K562 (cell line): ENCODE measurements around the gene PGAP2. TPM values are rescaled to one million over a fixed set of nuclear protein-coding genes. Genes with fewer than 3 reads are reported as not detected.

Source experiments
- ATAC-seq: fragments of 200-7000 bp; cut with Tn5 transposase; 3 replicates; pipeline ENCODE4 v1.9.1; 2020; ENCODE audit warnings: moderate library complexity
- BruUV-seq: library from RNA; stranded (reverse); fragments of 400-500 nt; replicated peaks from 2 replicates; lab custom pipeline; 2021; lab: Mats Ljungman, UMichigan
- CTCF ChIA-PET: fragments of 300-600 bp; formaldehyde crosslinking; extraction: SDS; loops from one replicate; lab custom pipeline; 2021; ENCODE audit warnings: low intra/inter-chr PET ratio; lab: Yijun Ruan, JAX
- POLR2A ChIA-PET: fragments of 300-600, 350-650 bp; sonication (Branson Sonifier 250); formaldehyde crosslinking; extraction: SDS; loops from one replicate; lab custom pipeline; 2021; ENCODE audit warnings: antibody characterized with exemption, inconsistent platforms; lab: Yijun Ruan, JAX
- DNase-seq, 4 experiments: peaks; one replicate each; pipeline versions ENCODE4 v3.0.0 to v3.0.0-alpha.2; 2011 to 2018; ENCODE audit warnings: low spot score in 3 of 4, mixed read lengths in 3 of 4; ENCODE audit errors: extremely low read depth in 1 of 4
- FAIRE-seq: peaks from 2 replicates; lab custom pipeline; 2011; peaks lifted over from hg19 to GRCh38; lab: Jason Lieb, UNC
- H2AFZ ChIP-seq: 2 replicates; pipeline ENCODE4 v1.6.0; 2011; ENCODE audit warnings: low read depth, low read length, control low read depth, inconsistent platforms
- H3K27ac ChIP-seq: fragments of 200-600 bp; 3 replicates; pipeline ENCODE4 v1.8.0; 2011; ENCODE audit warnings: low read depth, mild to moderate bottlenecking, control low read depth, inconsistent platforms, low read length, moderate library complexity, mixed read lengths; ENCODE audit errors: extremely low read depth
- H3K27me3 ChIP-seq, 2 experiments: fragments of 300-600 bp in 1 of 2; 2 replicates in 1 of 2; 3 replicates in 1 of 2; pipeline versions ENCODE4 v1.6.0 to v1.8.0; 2011; ENCODE audit warnings: inconsistent platforms in 2 of 2, low read length in 2 of 2, mild to moderate bottlenecking in 1 of 2, mixed read lengths in 1 of 2, moderate library complexity in 1 of 2; ENCODE audit not compliant: control insufficient read depth in 2 of 2, insufficient read depth in 2 of 2
- H3K36me3 ChIP-seq: fragments of 300-600 bp; 3 replicates; pipeline ENCODE4 v1.8.0; 2011; ENCODE audit warnings: mild to moderate bottlenecking, low read length, inconsistent platforms; ENCODE audit not compliant: control insufficient read depth, insufficient read depth
- H3K4me1 ChIP-seq, 2 experiments: fragments of 200-600 bp in 1 of 2; replicated peaks in 1 of 2; 2 replicates in 1 of 2; 3 replicates in 1 of 2; pipeline versions ENCODE4 v1.5.1 to v1.8.0; 2011; ENCODE audit warnings: inconsistent platforms in 2 of 2, low read length in 2 of 2, mild to moderate bottlenecking in 1 of 2, mixed read lengths in 1 of 2, moderate library complexity in 1 of 2; ENCODE audit not compliant: control insufficient read depth in 2 of 2, insufficient read depth in 2 of 2
- H3K4me2 ChIP-seq: 2 replicates; pipeline ENCODE4 v1.6.1; 2011; ENCODE audit warnings: low read length, control low read depth, inconsistent platforms, mixed read lengths; ENCODE audit not compliant: insufficient read depth
- H3K4me3 ChIP-seq: fragments of 200-600 bp; sonication (generic), shearing (Covaris generic); 2 replicates; pipeline ENCODE4 v1.5.1; 2016; ENCODE audit warnings: control low read depth, inconsistent platforms
- H3K79me2 ChIP-seq: fragments of 200-600 bp; 3 replicates; pipeline ENCODE4 v1.8.0; 2011; ENCODE audit warnings: low read length, inconsistent platforms; ENCODE audit not compliant: control insufficient read depth, insufficient read depth
- H3K9ac ChIP-seq, 2 experiments: 2 replicates each; pipeline versions ENCODE4 v1.6.0 to v1.6.1; 2011; ENCODE audit warnings: low read depth in 2 of 2, low read length in 2 of 2, control low read depth in 1 of 2, inconsistent platforms in 1 of 2, mild to moderate bottlenecking in 1 of 2, mixed read lengths in 1 of 2; ENCODE audit not compliant: insufficient read depth in 1 of 2
- H3K9me1 ChIP-seq: one replicate; pipeline ENCODE4 v1.6.0; 2011; ENCODE audit warnings: inconsistent platforms, mild to moderate bottlenecking, low read length, moderate library complexity; ENCODE audit not compliant: control insufficient read depth, insufficient read depth
- H3K9me3 ChIP-seq: replicated peaks from 2 replicates; pipeline ENCODE4 v1.5.1; 2011; ENCODE audit warnings: low read depth, low read length, inconsistent platforms; ENCODE audit not compliant: control insufficient read depth, insufficient read depth
- H4K20me1 ChIP-seq: replicated peaks from 2 replicates; pipeline ENCODE4 v1.6.1; 2011; ENCODE audit warnings: low read length, inconsistent platforms, mixed read lengths; ENCODE audit not compliant: control insufficient read depth, insufficient read depth
- ERF ChIP-seq: fragments of 450-650 bp; formaldehyde crosslinking; IDR thresholded peaks from 2 replicates; pipeline ENCODE4 v1.4.0; 2020; ENCODE audit warnings: mild to moderate bottlenecking, mixed read lengths
- KDM1A ChIP-seq, 2 experiments: fragments of 450-650 bp; IDR thresholded peaks; 2 replicates each; pipeline ENCODE4 v1.6.1; 2016; ENCODE audit warnings: mild to moderate bottlenecking in 2 of 2
- MCM3 ChIP-seq: fragments of 450-650 bp; IDR thresholded peaks from 2 replicates; pipeline ENCODE4 v1.6.1; 2016
- POU5F1 ChIP-seq: fragments of 150-350 bp; IDR thresholded peaks from 2 replicates; pipeline ENCODE4 v1.6.1; 2014; ENCODE audit warnings: borderline replicate concordance, low read length, low read depth, mild to moderate bottlenecking; ENCODE audit not compliant: partially characterized antibody
- SMARCE1 ChIP-seq: fragments of 450-650 bp; IDR thresholded peaks from 2 replicates; pipeline ENCODE4 v1.7.1; 2016; ENCODE audit warnings: mild to moderate bottlenecking
- TBP ChIP-seq: optimal IDR thresholded peaks from 2 replicates; pipeline ENCODE3; 2011; ENCODE audit warnings: low read depth, low read length, improper control_type of control experiment
- U2AF1 ChIP-seq: fragments of 200-400 bp; formaldehyde crosslinking; optimal IDR thresholded peaks from 2 replicates; pipeline ENCODE3; 2017; ENCODE audit warnings: mild to moderate bottlenecking, low read depth, low read length, moderate library complexity
- WGBS: fragments of 100-300 bp; shearing (Covaris generic); methylation state at CpG from one replicate; pipeline ENCODE4 v1.1.6; 2016; ENCODE audit warnings: low coverage, mixed read lengths; ENCODE audit not compliant: insufficient coverage; ENCODE audit errors: missing lambda C conversion rate; 5-methylcytosine and 5-hydroxymethylcytosine counted together
- in situ Hi-C: fragments of 300-500 bp; cut with MboI; formaldehyde crosslinking; loops from 4 replicates; pipeline ENCODE4 v1.15.0; 2018; ENCODE audit warnings: inconsistent platforms, mixed read lengths
- intact Hi-C: fragments of 100-400 bp; cut with micrococcal nuclease; formaldehyde crosslinking; loops from 2 replicates; pipeline ENCODE4 v1.14.2; 2022
- polyA plus RNA-seq, 8 experiments: library from polyadenylated mRNA; depleted of rRNA in 4 of 8; stranded (reverse) in 5 of 8; unstranded in 3 of 8; fragments of >200 nt; fragmentation: Nextera tagmentation in 2 of 8; fragmentation: Illumina TruSeq in 1 of 8; extraction: Ambion mirVana in 2 of 8; extraction: Trizol in 1 of 8; gene quantifications; 2 replicates each; pipeline versions ENCODE4 v1.2.1 to v1.2.3, GENCODE V29; 2011 to 2014; ENCODE audit warnings: inconsistent platforms in 1 of 8, missing spikeins in 1 of 8
- total RNA-seq, 7 experiments: library from RNA; depleted of rRNA in 6 of 7; stranded (reverse); fragments of >200 nt in 6 of 7; fragmentation: Illumina TruSeq in 2 of 7; extraction: Trizol in 2 of 7; gene quantifications; 2 replicates each; pipeline versions ENCODE4 v1.2.1 to v1.2.3, GENCODE V29; 2011 to 2021; ENCODE audit warnings: low replicate concordance in 1 of 7
- TF ChIP-seq, protein P1 (sequence below), 2 experiments: fragments of 450-650 bp; IDR thresholded peaks; 2 replicates each; pipeline ENCODE4 v1.6.1; 2016; ENCODE audit warnings: mild to moderate bottlenecking in 2 of 2, borderline replicate concordance in 1 of 2, low read depth in 1 of 2, moderate library complexity in 1 of 2
- TF ChIP-seq, protein P2 (sequence below): fragments of 250-450 bp; sonication (Bioruptor Pico); IDR thresholded peaks from 2 replicates; pipeline ENCODE4 v1.8.0; 2022; ENCODE audit warnings: moderate library complexity, mild to moderate bottlenecking, inconsistent platforms
- TF ChIP-seq, protein P3 (sequence below): fragments of 250-450 bp; sonication (Bioruptor Pico); IDR thresholded peaks from 2 replicates; pipeline ENCODE4 v1.4.0; 2020

Gene PGAP2
- total and polyA plus RNA-seq, 9 of the 15 experiments (the other 6 are each of a cell fraction or from before 2014, with no cell fraction given), result 17.9 to 47.2 (median 33.7) TPM

DNA sequence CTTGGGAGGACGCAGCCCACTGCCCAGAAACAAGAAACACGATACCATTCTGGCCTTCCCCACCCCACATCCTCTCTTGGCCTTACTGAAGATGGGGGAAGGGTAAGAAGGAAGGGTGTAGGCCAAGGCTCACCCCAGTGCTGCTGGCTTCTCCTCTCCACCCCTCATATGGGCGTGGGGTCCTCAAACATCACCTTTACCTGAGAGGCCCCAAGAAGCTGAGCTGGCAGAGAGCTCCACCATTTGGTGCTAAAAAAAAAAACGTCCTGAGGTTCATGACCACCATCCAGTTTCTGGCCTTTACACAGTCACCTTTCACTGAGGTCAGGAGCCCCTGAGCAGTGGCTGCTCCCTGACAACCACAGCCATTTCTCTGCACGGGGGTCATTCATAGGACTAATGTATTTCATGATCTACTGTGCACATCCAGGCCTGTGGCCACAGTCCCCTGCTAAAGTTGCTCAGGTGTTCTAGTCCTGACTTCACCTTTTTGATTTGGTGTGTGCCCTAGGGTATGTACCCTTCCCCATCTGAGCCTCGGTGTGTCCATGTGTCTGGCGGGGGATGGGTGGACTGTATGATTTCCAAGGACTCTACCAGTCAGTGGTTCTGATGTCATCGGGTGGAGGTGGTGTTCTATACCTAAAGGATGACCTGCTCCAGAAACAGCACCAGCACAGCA, 17.3 kb downstream of the PGAP2 start:
- FAIRE-seq, result peak; percentile 71
- H3K9me1 ChIP-seq, result peaks cover 5% of the 10 kb centered on the region
- H4K20me1 ChIP-seq, result no peaks in the 10 kb centered on the region
- POLR2A ChIA-PET, result interaction anchor here (0.5 to 2.8 kb wide), 12 partner anchors 8 to 248 kb away, joined by 3 to 18 read pairs (median 4); partner anchors contain the start of genes PGAP2, RHOG and STIM1
- DNase-seq, result peak in 2 of 4 experiments; percentile 22 to 60
- intact Hi-C loops, result no loop called here
- 27% methylated on average over 8 of the region's 8 CpGs for WGBS
- CTCF ChIA-PET, result interaction anchor here (0.6 to 1.8 kb wide), 3 partner anchors 15 to 247 kb away, joined by 3 to 11 read pairs (median 5); partner anchors contain the start of gene RHOG
- peaks cover 50% of the 10 kb centered on the region for H3K79me2 ChIP-seq
- peak overlapping the region; percentile 52 for H3K4me2 ChIP-seq
- peak overlapping the region; percentile 60 for H3K27ac ChIP-seq
- H3K4me3 ChIP-seq, result no peak overlapping the region
- peaks cover 75% of the 10 kb centered on the region for H3K36me3 ChIP-seq
- peaks cover 25 to 30% of the 10 kb centered on the region in 2 experiments for H3K4me1 ChIP-seq
- H3K9me3 ChIP-seq, result no peaks in the 10 kb centered on the region
- BruUV-seq, result TSS peak; percentile 49
- H3K27me3 ChIP-seq, result no peaks in the 10 kb centered on the region
- in situ Hi-C loops, result no loop called here
- 0 out of 2 replicates have a peak overlapping the region, but pooled peaks have one; percentile 78 for H2AFZ ChIP-seq
- H3K9ac ChIP-seq, result peak overlapping the region in 1 of 2 experiments; percentile 21; a peak in 2 of 4 replicates
- peak; percentile 51 for ATAC-seq
- TF ChIP-seq, protein P1, sequence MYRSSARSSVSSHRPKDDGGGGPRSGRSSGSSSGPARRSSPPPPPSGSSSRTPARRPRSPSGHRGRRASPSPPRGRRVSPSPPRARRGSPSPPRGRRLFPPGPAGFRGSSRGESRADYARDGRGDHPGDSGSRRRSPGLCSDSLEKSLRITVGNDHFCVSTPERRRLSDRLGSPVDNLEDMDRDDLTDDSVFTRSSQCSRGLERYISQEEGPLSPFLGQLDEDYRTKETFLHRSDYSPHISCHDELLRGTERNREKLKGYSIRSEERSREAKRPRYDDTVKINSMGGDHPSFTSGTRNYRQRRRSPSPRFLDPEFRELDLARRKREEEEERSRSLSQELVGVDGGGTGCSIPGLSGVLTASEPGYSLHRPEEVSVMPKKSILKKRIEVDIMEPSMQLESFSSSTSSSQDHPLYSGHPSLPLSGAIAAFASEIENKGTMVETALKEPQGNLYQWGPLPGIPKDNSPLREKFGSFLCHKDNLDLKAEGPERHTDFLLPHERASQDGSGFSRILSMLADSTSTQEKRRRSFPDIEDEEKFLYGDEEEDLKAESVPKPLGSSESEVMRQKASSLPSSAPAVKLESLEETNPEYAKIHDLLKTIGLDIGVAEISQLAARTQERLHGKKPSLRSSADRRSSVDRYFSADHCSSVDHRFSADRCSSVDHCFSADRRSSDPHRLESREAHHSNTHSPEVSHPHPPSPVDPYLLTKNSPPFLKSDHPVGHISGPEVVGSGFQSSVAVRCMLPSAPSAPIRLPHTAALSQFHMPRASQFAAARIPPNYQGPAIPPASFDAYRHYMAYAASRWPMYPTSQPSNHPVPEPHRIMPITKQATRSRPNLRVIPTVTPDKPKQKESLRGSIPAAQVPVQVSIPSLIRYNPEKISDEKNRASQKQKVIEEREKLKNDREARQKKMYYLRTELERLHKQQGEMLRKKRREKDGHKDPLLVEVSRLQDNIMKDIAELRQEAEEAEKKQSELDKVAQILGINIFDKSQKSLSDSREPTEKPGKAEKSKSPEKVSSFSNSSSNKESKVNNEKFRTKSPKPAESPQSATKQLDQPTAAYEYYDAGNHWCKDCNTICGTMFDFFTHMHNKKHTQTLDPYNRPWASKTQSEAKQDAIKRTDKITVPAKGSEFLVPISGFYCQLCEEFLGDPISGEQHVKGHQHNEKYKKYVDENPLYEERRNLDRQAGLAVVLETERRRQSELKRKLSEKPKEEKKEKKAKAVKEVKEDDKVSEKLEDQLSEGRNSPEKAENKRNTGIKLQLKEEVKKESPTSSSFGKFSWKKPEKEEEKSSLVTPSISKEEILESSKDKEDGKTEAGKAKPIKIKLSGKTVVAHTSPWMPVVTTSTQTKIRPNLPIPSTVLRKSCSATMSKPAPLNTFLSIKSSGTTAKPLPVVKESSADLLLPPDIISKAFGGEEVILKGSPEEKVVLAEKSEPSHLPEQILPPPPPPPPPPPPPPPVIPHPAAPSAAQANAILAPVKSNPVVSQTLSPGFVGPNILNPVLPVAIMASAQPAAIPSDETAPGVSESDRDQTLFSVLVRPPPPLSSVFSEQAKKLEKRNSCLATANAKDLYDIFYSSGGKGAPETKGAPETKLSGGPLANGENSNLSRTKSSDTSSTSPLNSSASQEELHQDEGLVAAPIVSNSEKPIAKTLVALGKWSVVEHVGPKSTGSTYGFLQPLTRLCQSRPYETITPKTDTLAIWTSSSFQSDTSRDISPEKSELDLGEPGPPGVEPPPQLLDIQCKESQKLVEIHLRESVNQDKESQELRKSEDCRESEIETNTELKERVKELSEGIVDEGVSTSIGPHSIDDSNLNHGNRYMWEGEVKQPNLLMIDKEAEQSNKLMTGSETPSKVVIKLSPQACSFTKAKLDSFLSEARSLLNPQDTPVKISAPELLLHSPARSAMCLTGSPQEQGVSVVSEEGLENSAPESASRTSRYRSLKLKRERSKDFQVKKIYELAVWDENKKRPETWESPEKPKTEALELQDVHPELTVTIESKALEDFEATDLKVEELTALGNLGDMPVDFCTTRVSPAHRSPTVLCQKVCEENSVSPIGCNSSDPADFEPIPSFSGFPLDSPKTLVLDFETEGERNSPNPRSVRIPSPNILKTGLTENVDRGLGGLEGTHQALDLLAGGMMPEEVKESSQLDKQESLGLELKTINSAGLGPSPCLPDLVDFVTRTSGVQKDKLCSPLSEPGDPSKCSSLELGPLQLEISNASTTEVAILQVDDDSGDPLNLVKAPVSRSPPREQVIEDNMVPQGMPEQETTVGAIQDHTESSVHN (IDR thresholded peaks at IDR 0.05; ENCODE audit: borderline replicate concordance in 1 of 2, low read depth in 1 of 2), result no peak
- TF ChIP-seq SMARCE1 (no peak), POU5F1 (no peak), MCM3 (no peak), U2AF1 (no peak), TBP (no peak), KDM1A (IDR thresholded peaks at IDR 0.05) (no peak), ERF (CRISPR knock-in tag) (peak; percentile 38; the same call in 1 of the 2 replicates)
- TF ChIP-seq, protein P2, sequence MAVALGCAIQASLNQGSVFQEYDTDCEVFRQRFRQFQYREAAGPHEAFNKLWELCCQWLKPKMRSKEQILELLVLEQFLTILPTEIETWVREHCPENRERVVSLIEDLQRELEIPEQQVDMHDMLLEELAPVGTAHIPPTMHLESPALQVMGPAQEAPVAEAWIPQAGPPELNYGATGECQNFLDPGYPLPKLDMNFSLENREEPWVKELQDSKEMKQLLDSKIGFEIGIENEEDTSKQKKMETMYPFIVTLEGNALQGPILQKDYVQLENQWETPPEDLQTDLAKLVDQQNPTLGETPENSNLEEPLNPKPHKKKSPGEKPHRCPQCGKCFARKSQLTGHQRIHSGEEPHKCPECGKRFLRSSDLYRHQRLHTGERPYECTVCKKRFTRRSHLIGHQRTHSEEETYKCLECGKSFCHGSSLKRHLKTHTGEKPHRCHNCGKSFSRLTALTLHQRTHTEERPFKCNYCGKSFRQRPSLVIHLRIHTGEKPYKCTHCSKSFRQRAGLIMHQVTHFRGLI (CRISPR knock-in tag), result no peak
- TF ChIP-seq, protein P3, sequence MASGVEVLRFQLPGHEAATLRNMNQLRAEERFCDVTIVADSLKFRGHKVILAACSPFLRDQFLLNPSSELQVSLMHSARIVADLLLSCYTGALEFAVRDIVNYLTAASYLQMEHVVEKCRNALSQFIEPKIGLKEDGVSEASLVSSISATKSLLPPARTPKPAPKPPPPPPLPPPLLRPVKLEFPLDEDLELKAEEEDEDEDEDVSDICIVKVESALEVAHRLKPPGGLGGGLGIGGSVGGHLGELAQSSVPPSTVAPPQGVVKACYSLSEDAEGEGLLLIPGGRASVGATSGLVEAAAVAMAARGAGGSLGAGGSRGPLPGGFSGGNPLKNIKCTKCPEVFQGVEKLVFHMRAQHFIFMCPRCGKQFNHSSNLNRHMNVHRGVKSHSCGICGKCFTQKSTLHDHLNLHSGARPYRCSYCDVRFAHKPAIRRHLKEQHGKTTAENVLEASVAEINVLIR (CRISPR knock-in tag), result no peak
